Panc1 (cell line): ENCODE results near the gene FXYD7. TPM values are rescaled to one million over a fixed set of nuclear protein-coding genes. Genes with fewer than 3 reads are reported as not detected.
"Not testable (repeated sequence)": the region's sequence is repeated elsewhere in the genome, so short reads cannot be mapped to it uniquely, and the experiment has no call there.

Source experiments
- ATAC-seq: fragments of 200-7000 bp; cut with Tn5 transposase; 2 replicates; pipeline ENCODE4 v1.9.1; 2020; ENCODE audit warnings: mild to moderate bottlenecking, moderate library complexity
- BruUV-seq: library from RNA; stranded (reverse); fragments of 400-500 nt; replicated peaks from 2 replicates; lab custom pipeline; 2021; lab: Mats Ljungman, UMichigan
- CTCF ChIA-PET: fragments of 300-600 bp; sonication (Branson Sonifier 250); formaldehyde crosslinking; loops from one replicate; lab custom pipeline; 2022; ENCODE audit warnings: antibody characterized with exemption; lab: Charles Lee
- POLR2A ChIA-PET: fragments of 300-600 bp; sonication (Branson Sonifier 250); formaldehyde crosslinking; loops from one replicate; lab custom pipeline; 2022; ENCODE audit warnings: antibody characterized with exemption; lab: Charles Lee
- DNase-seq: peaks from one replicate; pipeline ENCODE4 v3.0.0-alpha.2; 2010; ENCODE audit warnings: low read depth, low spot score
- H3K27ac ChIP-seq: 2 replicates; pipeline ENCODE4 v1.5.1; 2011; ENCODE audit warnings: mild to moderate bottlenecking, low read length, inconsistent platforms
- H3K27me3 ChIP-seq: fragments of 200-500 bp; sonication (Bioruptor generic); 2 replicates; pipeline ENCODE4 v1.6.0; 2014; ENCODE audit warnings: low read length, inconsistent platforms; ENCODE audit not compliant: control insufficient read depth, insufficient read depth
- H3K36me3 ChIP-seq: fragments of 200-500 bp; sonication (Bioruptor generic); 2 replicates; pipeline ENCODE4 v1.5.1; 2014; ENCODE audit warnings: inconsistent platforms, mild to moderate bottlenecking, low read length, moderate library complexity; ENCODE audit not compliant: control insufficient read depth, insufficient read depth
- H3K4me1 ChIP-seq: 2 replicates; pipeline ENCODE4 v1.5.1; 2011; ENCODE audit warnings: inconsistent platforms, mild to moderate bottlenecking, low read length, moderate library complexity; ENCODE audit not compliant: control insufficient read depth, insufficient read depth
- H3K4me3 ChIP-seq, 2 experiments: 2 replicates each; pipeline ENCODE4 v1.5.1; 2011 to 2012; ENCODE audit warnings: low read depth in 2 of 2, low read length in 2 of 2, mild to moderate bottlenecking in 2 of 2, inconsistent platforms in 1 of 2, moderate library complexity in 1 of 2
- H3K9me3 ChIP-seq: fragments of 200-500 bp; sonication (Bioruptor generic); 2 replicates; pipeline ENCODE4 v1.5.1; 2014; ENCODE audit warnings: low read depth, mild to moderate bottlenecking, inconsistent platforms, low read length, moderate library complexity; ENCODE audit not compliant: control insufficient read depth, insufficient read depth
- CTCF ChIP-seq: fragments of 450-650 bp; IDR thresholded peaks from 2 replicates; pipeline ENCODE4 v1.5.1; 2017; ENCODE audit warnings: mild to moderate bottlenecking
- POLR2AphosphoS5 ChIP-seq: IDR thresholded peaks from 2 replicates; pipeline ENCODE4 v1.6.1; 2012; ENCODE audit warnings: mild to moderate bottlenecking, low read depth, low read length, moderate library complexity
- REST ChIP-seq, 2 experiments: IDR thresholded peaks; 2 replicates each; pipeline ENCODE4 v1.6.1; 2011 to 2012; ENCODE audit warnings: low read depth in 2 of 2, control low read depth in 1 of 2, low read length in 1 of 2, mild to moderate bottlenecking in 1 of 2, moderate library complexity in 1 of 2; ENCODE audit not compliant: insufficient read depth in 1 of 2
- SIN3A ChIP-seq: IDR thresholded peaks from 2 replicates; pipeline ENCODE4 v1.6.1; 2012; ENCODE audit warnings: low read depth, mild to moderate bottlenecking, low read length, moderate library complexity, borderline replicate concordance; ENCODE audit not compliant: insufficient read depth
- TCF7L2 ChIP-seq: IDR thresholded peaks from 2 replicates; pipeline ENCODE4 v1.6.1; 2011; ENCODE audit warnings: mild to moderate bottlenecking, low read depth, low read length, inconsistent platforms
- in situ Hi-C: cut with HindIII; loops from 2 replicates; pipeline ENCODE4 v1.10.0; 2016; ENCODE audit warnings: low sequenced_read_pairs, low pct_unique_long_range_greater_than_20kb
- intact Hi-C: fragments of 100-400 bp; cut with micrococcal nuclease; formaldehyde crosslinking; loops from one replicate; pipeline ENCODE4 v1.10.0; 2022; ENCODE audit not compliant: unreplicated experiment
- total RNA-seq: library from RNA; stranded (reverse); gene quantifications from one replicate; pipeline ENCODE4 v1.2.1, GENCODE V29; 2021; ENCODE audit not compliant: unreplicated experiment

FXYD7 gene
- total RNA-seq, 1 experiment from 2014 or later: not detected

GRCh38 chr19:35150445-35150844, 7.4 kb downstream of the FXYD7 start:
- POLR2A ChIA-PET: no interaction called here
- Histone ChIP-seq H3K27ac (no peak overlapping the region), H3K9me3 (no peaks in the 10 kb centered on the region), H3K4me1 (peaks cover 7% of the 10 kb centered on the region), H3K4me3 (no peak overlapping the region), H3K27me3 (no peaks in the 10 kb centered on the region), H3K36me3 (peaks cover 3% of the 10 kb centered on the region; the same call in 1 of the 2 replicates)
- ATAC-seq (no peak), DNase-seq (no peak)
- CTCF ChIA-PET: no interaction called here
- BruUV-seq: no TSS peak
- intact Hi-C loops: no loop called here
- TF ChIP-seq REST (IDR thresholded peaks at IDR 0.05; ENCODE audit: insufficient read depth in 1 of 2, low read depth in 2 of 2, low read length in 1 of 2): no peak
- no peak for TF ChIP-seq SIN3A
- TF ChIP-seq CTCF: no peak
- TF ChIP-seq POLR2AphosphoS5: no peak
- TF ChIP-seq TCF7L2: no peak
- in situ Hi-C loops: no loop called here

- Histone ChIP-seq H3K27me3 (no peaks in the 10 kb centered on the region), H3K4me3 (no peak overlapping the region), H3K4me1 (peaks cover 10% of the 10 kb centered on the region), H3K27ac (no peak overlapping the region), H3K36me3 (peaks cover 3% of the 10 kb centered on the region; the same call in 1 of the 2 replicates), H3K9me3 (no peaks in the 10 kb centered on the region)
- intact Hi-C loops (no loop called here), in situ Hi-C loops (no loop called here)
- DNase-seq: no peak
- ChIA-PET CTCF (no interaction called here), POLR2A (interaction anchor here (0.6 kb wide), 2 partner anchors 10 to 194 kb away, joined by 3 to 8 read pairs; no protein-coding TSS in a partner anchor)
- no peak for ATAC-seq
- TF ChIP-seq SIN3A: no peak
- TF ChIP-seq TCF7L2: no peak
- no peak for TF ChIP-seq POLR2AphosphoS5
- no peak for TF ChIP-seq CTCF
- TF ChIP-seq REST (IDR thresholded peaks at IDR 0.05; ENCODE audit: insufficient read depth in 1 of 2, low read depth in 2 of 2, low read length in 1 of 2): no peak
- BruUV-seq: no TSS peak
Measured at GRCh38 chr19:35151273-35152065, 8.4 kb downstream of the FXYD7 start.

- ChIA-PET CTCF (interaction anchor here (0.6 to 1.6 kb wide), 3 partner anchors 11 to 358 kb away, joined by 7 to 9 read pairs (median 8); no protein-coding TSS in a partner anchor), POLR2A (interaction anchor here (0.6 kb wide), 1 partner anchor 1661 kb away, joined by 4 read pairs; no protein-coding TSS in a partner anchor)
- H3K9me3 ChIP-seq, H3K27me3 ChIP-seq, intact Hi-C loops, H3K27ac ChIP-seq, H3K4me1 ChIP-seq, H3K4me3 ChIP-seq, DNase-seq, in situ Hi-C loops, H3K36me3 ChIP-seq, ATAC-seq, BruUV-seq: not testable (repeated sequence)
Measured at GRCh38 chr19:35153129-35153522, 10.1 kb downstream of the FXYD7 start.
